NCI-H226 (cell line): ENCODE data around the gene DNAJC8.
A peak's percentile ranks its signal among the peaks of the same experiment; 100 is the strongest.

Experiments
- DNase-seq: peaks from one replicate; pipeline ENCODE4 v3.0.0-alpha.2; 2015

DNAJC8 gene

GRCh38 chr1:28232558-28233263, at the start of gene DNAJC8:
Gene DNAJC8 (minus strand): TSS chr1:28233029. CDS start chr1:28232998, 31 bp downstream.
- peak; percentile 86 for DNase-seq

GRCh38 chr1:28281608-28282425, 49.0 kb upstream of the DNAJC8 start:
- DNase-seq, result no peak

- no peak for DNase-seq
Measured at GRCh38 chr1:28280977-28281381, 48.1 kb upstream of the DNAJC8 start.

- DNase-seq, result no peak
Measured at GRCh38 chr1:28280501-28280900, 47.7 kb upstream of the DNAJC8 start.

- DNase-seq, result no peak
Measured at GRCh38 chr1:28279721-28280120, 46.9 kb upstream of the DNAJC8 start.

GRCh38 chr1:28278763-28279162, 45.9 kb upstream of the DNAJC8 start:
- peak; percentile 18 for DNase-seq

GRCh38 chr1:28273216-28273860, 40.5 kb upstream of the DNAJC8 start:
- no peak for DNase-seq

GRCh38 chr1:28272215-28272852, 39.5 kb upstream of the DNAJC8 start:
- no peak for DNase-seq

GRCh38 chr1:28269529-28269928, 36.7 kb upstream of the DNAJC8 start:
- DNase-seq, result no peak

GRCh38 chr1:28267633-28268032, 34.8 kb upstream of the DNAJC8 start:
- DNase-seq, result no peak

- DNase-seq, result no peak
Measured at GRCh38 chr1:28266920-28267322, 34.1 kb upstream of the DNAJC8 start.

- no peak for DNase-seq
Measured at GRCh38 chr1:28265577-28265976, 32.7 kb upstream of the DNAJC8 start.

- no peak for DNase-seq
Measured at GRCh38 chr1:28264897-28265296, 32.1 kb upstream of the DNAJC8 start.

- no peak for DNase-seq
Measured at GRCh38 chr1:28260803-28261174, 28.0 kb upstream of the DNAJC8 start.

GRCh38 chr1:28259934-28260802, 27.3 kb upstream of the DNAJC8 start:
- DNase-seq, result peak; percentile 89

- DNase-seq, result peak; percentile 96
Measured at GRCh38 chr1:28259252-28259933, 26.6 kb upstream of the DNAJC8 start, which contains the start of gene SESN2. Gene SESN2 (plus strand): TSS chr1:28259518. CDS start chr1:28259848, 330 bp downstream.

GRCh38 chr1:28258628-28259251, 25.9 kb upstream of the DNAJC8 start:
- peak; percentile 50 for DNase-seq

GRCh38 chr1:28257736-28258135, 24.9 kb upstream of the DNAJC8 start:
- no peak for DNase-seq

GRCh38 chr1:28256197-28256827, 23.5 kb upstream of the DNAJC8 start:
- DNase-seq, result no peak

GRCh38 chr1:28249866-28250295, 17.1 kb upstream of the DNAJC8 start:
- DNase-seq, result no peak
